NCI-H446 (cell line): ENCODE measurements around the gene SMYD3.
A peak's percentile ranks its signal among the peaks of the same experiment; 100 is the strongest.
"Not testable (repeated sequence)": the region's sequence is repeated elsewhere in the genome, so short reads cannot be mapped to it uniquely, and the experiment has no call there.

ENCODE experiments used
- DNase-seq, 2 experiments: peaks; one replicate each; lab custom pipeline; 2025; lab: John Stamatoyannopoulos, UW

Gene SMYD3

DNA sequence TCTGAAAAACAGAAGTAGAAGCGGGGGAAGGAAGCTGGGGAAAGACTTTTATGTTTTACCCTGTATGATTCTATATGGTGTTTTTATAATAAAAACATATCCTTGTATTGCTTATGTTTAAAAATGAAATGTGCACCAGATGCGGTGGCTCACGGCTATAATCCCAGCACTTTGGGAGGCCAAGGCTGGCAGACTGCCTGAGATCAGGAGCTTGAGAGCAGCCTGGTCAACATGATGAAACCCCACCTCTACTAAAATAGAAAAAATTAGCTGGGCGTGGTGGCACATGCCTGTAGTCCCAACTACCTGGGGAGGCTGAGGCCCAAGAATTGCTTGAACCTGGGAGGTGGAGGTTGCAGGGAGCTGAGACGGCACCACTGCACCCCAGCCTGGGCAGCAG lies 155.4 kb downstream of the SMYD3 start:
- peak in 1 of 2 experiments; percentile 30 for DNase-seq

DNA sequence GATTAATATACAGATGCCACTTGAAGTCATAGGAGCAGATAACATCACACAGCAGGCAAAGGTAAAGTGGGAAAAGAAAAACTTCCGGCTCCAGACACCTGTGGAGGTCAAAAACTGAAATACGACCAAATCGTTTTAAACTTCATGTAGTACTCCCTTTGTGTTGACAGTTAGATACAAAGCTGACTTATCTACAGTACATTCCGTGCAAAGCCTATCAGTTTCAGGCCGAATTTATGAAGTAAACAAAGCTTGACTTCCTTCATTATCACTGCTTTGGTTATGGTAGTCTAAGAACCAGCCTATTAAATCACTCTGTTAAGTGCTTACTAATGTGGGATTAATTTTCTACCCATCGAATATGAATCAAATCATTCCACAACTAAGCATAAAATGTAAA lies 156.3 kb downstream of the SMYD3 start:
- no peak for DNase-seq

DNA sequence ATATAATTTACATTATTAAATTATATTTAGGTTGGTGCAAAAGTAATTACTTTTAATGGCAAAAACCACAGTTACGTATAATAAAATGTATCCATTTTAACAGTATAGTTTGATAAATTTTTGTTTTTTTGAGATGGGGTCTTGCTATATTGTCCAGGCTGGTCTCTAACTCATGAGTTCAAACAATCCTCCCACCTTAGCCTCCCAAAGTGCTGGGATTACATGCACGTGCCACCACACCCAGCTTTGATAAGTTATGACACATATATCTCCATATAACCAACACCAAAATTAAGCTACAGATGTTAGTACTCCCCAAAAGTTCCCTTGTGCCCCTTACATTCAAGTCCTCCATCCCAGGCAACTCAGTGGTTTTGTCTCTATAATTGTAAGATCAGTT lies 163.1 kb downstream of the SMYD3 start:
- DNase-seq, result no peak

DNA sequence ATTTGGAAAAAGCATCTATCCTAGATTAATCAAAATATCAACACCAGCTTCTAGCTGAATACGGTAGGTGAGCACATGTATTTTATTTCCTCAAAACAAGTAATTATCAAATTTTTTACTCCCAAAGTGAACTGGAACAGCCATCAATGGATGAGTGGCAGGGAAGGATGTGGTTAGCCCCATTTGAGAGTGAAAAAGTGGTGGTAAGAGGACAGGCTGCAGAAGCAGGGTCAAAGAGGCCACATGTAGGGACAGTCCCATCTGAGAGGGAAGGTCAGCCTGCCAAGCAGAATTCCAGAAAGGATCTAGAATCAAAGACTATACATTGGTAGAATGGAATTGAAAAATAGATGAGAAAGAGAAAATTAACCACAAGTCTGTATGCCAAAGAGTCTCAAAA lies 163.8 kb downstream of the SMYD3 start:
- no peak for DNase-seq

DNA sequence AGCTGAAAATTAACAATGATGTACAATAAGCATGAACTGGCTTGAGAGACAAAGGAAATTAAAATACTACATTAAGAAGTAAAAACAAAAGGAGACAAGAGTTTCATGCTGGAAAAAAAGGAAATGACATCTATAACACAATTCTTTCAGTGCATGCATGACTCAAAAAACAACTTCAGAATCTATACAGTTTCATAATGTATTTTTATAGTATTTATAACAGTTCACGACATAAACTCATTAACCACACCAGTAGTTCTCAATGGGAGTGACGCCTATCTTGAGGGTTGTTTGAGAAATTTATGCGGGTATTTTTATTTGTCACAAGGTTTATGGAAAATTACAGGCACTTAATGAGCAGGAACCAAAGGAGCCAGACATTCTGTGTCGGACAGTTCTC lies 168.5 kb downstream of the SMYD3 start:
- DNase-seq, result no peak

DNA sequence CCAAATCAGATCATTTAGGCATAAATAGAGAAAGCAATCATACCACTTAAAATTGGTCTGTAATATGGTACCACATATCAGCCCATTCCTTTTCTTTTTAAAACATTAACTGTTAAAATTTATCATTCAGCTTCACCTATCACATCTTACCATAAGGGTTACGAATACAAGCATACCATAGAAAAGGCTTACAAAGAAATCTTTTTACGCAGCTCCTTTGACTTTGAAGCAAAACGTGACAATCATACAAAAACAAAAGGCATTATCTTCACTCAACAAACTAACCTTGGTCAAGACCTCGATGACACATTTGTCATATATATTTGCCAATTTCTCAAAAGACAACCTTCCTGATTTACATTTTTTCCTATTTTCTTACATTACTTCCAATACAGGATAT lies 169.0 kb downstream of the SMYD3 start:
- DNase-seq, result no peak

DNA sequence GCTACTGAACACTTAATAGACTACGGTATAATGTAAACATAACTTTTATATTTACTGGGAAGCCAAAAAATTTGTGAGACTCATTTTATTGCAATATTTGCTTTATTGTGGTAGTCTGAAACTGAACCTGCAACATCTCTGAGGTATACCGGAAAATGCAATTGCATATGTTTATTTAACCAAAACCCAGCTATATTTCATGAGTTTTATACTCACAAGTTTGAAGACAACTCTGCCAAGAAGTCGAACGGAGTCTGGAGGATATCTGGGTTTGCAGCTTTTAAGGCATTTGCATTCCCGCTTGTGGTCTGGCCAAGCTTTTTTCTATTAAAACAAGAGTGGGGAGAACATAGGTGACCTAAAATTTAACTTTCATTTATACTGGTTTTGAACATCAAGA lies 171.9 kb downstream of the SMYD3 start:
- DNase-seq, result no peak

DNA sequence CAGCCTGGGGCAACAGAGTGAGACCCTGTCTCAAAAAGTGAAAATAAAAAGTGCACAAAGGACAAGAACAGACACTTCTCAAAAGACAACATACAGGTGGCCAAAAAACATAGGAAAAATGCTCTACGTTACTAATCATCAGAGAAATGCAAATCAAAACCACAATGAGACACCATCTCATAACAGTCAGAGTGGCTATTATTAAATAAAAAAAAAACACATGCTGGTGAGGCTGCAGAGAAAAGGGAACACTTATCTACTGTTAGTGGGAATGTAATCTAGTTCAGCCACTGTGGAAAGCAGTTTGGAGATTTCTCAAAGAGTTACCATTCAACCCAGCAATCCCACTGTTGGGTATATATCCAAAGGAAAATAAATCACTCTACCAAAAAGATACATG lies 173.2 kb downstream of the SMYD3 start:
- no peak for DNase-seq

DNA sequence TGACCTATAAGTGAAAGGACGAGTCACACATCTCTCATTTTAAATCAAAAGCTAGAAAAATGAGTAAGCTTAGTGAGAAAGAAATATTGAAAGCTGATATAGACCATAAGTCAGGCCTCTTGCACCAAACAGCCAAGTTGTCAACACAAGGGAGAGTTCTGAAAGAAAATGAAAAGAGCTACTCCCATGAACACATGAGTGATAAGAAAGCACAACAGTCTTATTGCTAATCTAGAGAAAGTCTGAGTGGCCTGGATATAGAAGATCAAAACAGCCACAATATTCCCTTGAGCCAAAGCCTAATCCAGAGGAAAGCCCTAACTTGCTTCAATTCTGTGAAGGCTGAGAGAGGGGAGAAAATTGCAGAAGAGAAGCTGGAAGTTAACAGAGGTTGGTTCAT lies 175.0 kb downstream of the SMYD3 start:
- DNase-seq, result no peak

DNA sequence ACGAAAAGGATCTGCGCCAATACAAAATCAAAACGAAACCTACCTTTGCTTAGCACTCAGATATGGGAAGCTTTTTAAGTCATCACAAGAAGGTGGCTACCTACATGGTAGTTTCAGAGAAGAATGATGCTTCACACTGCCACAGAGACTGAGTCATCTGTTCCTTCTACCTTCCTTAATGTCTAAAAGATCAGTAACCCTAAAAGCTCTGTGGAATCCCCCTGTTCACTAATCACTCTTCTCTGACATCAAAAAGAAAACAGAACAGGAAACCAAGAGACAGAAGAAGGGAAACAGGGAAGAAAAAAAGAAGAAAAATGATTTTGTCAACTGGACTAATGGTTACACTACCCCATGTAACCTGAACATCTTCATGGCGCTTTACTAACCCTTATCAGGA lies 177.2 kb downstream of the SMYD3 start:
- no peak for DNase-seq

DNA sequence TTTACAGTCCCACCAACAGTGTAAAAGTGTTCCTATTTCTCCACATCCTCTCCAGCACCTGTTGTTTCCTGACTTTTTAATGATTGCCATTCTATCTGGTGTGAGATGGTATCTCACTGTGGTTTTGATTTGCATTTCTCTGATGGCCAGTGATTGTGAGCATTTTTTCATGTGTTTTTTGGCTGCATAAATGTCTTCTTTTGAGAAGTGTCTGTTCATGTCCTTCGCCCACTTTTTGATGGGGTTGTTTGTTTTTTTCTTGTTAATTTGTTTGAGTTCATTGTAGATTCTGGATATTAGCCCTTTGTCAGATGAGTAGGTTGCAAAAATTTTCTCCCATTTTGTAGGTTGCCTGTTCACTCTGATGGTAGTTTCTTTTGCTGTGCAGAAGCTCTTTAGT lies 177.8 kb downstream of the SMYD3 start:
- DNase-seq, result not testable (repeated sequence)

DNA sequence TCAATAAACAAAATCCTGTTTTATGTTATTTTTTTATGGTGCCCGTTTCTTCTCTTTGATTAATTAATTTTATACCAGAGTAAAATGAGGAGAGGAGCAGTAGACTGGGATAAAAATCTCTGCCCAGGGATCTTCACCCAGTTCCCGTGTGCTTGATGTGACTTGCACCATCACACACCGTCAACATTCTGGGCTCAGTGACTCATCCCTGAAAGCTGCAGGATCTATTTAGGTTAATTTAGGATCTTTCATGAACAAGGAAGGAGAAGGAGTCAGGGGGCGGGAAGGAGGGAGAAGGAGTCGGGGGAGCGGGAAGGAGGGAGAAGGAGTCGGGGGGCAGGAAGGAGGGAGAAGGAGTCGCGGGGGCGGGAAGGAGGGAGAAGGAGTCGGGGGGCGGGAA lies 182.4 kb downstream of the SMYD3 start:
- no peak for DNase-seq

DNA sequence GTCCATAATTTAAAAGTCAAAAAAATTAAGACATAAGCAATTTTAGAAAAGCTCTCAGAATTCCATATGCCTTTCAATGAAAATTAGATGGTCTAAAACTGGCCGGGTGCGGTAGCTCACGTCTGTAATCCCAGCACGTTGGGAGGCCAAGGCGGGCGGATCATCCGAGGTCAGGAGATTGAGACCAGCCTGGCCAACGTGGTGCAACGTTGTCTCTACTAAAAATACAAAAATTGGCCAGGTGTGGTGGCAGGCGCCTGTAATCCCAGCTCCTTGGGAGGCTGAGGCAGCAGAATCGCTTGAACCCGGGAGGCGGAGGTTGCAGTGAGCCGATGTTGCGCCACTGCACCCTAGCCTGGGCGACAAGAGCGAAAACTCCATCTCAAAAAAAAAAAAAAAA lies 183.0 kb downstream of the SMYD3 start:
- DNase-seq, result not testable (repeated sequence)

DNA sequence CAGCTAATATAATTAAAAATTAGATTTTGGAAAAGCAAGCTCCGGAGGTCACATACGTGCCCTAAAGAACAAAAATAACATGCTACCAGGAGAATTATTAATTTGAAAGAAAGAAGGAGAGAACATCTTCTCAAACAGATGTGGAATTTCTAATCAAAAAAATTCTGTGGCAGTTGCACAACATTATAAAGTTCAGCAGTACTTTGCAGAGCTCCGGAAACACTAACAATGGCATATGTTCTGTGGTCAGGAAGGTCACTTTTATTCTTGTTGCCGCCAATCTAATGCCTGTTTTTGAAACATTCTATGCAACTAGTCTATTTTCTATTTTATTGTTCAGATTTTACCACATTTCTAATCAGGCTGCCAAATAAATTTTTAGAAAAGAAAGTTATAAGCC lies 186.8 kb downstream of the SMYD3 start:
- no peak for DNase-seq

DNA sequence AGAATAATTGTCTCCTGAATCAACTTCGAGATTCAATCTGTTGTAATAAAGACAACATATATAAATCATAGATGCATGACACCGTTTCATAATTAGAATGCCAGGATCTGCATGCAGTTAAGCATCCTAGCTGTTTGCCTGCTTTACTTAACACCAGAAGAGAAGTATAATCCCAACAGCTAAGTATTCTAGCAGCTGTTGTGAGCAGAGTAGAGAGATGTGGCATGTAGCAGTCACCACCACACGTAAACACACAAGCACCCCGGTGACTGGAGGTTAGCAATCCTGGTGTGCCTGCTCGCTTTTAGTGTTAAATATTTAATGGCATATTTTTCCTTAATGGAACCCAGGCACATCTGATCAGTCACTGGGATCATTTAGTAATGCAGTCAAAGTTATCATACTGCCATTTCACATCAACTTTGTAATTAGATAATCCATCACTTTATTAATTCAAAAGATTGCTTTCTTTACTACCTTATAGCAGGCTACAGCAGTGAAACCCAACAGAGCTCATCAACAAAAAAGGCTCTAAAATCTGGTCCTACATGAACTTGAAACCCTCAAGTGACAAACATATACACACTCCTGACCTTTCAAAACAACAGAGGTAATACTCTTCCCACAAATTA lies 187.9 kb downstream of the SMYD3 start:
- no peak for DNase-seq

DNA sequence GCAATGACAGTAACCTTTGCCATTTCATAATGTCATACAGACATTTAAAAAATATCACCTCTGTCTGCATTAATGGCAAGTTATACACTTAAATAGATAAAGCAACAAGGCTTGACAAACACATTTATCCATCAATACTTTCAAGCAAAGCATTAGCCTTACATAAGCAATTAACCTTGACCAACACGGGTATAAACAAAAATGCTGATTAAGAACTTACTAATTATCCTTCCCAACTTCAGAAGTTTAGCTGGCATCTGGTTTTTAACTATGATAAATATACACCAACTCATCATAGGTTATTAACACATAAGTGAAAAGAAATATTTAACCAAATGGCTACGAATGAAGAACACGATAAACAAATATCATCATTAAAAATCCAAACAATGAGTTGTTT lies 188.5 kb downstream of the SMYD3 start:
- DNase-seq, result no peak

DNA sequence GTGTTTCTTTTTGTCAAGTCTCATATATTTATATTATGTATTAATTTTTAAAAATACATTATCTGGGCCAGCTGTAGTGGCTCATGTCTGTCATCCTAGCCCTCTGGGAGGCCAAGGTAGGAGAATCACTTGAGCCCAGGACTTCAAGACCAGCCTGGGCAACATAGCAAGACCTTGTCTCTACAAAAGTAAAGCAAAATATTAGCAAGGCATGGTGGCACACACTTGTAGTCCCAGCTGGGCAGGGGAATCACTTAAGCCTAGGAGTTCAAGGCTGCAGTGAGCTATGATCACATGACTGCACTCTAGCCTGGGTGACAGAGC lies 189.1 kb downstream of the SMYD3 start:
- DNase-seq, result no peak

DNA sequence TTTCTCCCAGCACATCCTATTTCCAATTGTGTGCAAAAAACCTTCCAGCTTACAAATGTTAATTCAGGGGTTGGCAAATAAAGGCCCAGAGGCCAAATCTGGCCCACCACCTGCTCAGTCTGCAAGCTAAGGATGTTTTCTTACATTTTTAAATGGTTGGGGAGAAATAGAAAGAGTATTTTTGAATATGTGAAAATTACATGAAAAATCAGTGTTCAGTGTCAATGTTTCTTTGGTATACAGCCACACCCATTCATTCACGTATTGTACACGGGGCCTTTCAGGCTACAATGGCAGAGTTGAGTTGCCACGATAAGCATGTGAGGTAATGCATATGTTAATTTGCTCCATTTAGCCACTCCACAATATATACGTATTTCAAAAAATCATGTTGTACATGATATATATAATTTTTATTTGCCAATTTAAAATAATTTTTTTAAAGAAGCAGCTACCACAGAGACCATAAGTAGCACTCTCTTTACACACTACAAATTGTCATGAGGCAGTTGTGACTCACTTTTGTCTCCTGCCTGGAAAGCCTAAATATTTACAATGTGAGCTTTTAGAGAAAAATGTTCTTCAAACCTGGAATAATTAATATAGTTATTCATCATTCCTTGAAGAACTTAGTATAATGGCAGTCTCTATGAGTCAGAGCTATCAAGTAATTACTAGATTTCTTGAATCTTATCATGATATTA lies 189.6 kb downstream of the SMYD3 start:
- DNase-seq, result no peak

DNA sequence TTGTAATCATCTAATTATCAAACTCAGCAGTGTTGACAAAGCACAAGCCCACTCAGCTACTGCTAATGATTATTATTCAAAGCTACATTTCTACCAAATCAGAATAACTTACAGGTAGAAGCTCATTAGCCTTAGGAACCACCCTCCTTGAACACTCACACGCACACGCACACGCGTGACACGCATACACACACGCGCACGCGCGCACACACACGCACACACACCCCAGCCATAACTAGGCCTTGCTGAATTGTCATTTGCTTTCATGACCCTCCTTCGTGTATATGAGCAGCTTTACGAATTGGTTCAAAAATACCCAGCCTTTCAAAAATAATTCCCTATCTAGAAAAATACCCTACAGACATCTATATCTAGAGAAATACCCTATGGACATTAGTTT lies 195.6 kb downstream of the SMYD3 start:
- no peak for DNase-seq

DNA sequence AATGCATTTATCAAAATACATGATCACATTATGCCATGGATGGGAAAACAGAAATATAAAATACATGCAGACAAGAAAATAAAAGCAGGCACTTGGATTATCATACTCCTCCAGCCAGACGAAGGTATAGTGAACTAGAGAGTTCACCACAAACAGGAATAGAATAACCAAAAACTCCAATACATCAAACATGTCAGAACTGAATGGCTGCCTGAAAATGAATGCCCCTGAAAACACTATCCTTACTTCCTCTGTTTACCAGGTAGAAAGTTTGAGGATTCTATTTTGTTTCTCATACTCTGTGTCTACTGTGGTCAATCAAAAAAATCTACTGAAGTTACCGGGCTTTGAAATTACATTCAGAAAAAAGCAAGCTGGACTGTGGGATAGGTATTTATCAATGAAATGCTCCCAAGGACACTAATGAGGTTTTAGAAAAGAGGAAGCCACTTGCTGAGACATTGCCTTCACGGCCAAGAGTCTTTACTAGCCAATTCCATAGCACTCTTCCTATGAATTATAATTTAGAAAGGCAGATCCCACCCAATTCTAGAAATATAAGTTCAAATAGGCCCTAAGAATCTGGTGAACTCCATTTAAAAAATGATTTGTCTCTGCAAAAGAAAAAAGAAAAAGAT lies 197.7 kb downstream of the SMYD3 start:
- DNase-seq, result no peak

DNA sequence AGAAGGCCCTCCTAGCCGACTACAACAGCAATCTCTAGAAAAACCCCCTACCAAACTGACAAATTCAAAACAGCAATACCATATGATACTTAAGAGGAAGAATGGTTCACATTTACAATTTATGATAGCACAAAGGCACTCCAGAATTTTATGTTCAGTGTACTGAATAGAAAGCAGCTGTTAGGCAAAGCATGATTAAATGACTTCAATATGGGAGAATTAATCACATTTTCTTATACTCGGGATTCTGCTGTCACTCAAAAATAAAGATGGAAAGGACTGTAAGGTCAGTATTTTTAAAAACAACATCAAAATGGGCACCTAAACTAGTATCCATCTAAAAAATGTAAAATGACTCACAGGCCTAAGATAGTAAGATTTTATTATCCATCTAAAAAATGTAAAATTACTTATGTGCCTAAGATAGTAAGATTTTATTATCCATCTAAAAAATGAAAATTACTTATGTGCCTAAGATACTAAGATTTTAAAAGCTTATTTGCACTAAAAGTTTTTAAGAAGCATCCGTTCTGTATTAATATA lies 198.5 kb downstream of the SMYD3 start:
- DNase-seq, result no peak

DNA sequence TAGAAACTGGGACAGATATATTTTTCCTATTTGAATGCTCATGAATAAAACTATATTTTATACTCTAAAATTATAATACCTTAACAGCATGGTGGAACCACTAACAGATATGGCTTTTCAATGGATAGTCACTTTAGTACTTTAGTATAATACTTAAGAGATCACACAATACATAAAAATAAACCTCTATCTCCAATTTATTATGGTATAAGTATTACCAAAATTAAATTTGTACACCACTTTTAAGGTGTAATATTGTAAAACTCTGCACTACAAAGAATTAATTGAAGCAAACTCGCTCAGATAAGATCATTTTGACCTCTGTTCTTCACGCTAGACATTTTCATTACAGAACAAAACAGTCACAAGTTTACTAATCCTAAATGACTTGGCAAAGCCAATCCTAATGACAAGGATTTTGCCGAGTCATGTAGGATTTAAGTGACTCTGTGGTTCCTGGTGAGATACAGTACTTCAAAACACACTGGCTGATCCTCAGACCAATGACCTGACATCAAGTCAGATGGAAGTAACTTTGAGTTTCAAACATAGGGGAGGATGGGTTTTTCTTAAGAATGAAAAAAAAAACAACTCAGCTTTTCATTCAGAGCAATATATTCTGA lies 200.6 kb downstream of the SMYD3 start:
- no peak for DNase-seq
